Measurements from ENCODE around the gene CHAT.
A peak's percentile ranks its signal among the peaks of the same experiment; 100 is the strongest.

The CHAT gene

DNA sequence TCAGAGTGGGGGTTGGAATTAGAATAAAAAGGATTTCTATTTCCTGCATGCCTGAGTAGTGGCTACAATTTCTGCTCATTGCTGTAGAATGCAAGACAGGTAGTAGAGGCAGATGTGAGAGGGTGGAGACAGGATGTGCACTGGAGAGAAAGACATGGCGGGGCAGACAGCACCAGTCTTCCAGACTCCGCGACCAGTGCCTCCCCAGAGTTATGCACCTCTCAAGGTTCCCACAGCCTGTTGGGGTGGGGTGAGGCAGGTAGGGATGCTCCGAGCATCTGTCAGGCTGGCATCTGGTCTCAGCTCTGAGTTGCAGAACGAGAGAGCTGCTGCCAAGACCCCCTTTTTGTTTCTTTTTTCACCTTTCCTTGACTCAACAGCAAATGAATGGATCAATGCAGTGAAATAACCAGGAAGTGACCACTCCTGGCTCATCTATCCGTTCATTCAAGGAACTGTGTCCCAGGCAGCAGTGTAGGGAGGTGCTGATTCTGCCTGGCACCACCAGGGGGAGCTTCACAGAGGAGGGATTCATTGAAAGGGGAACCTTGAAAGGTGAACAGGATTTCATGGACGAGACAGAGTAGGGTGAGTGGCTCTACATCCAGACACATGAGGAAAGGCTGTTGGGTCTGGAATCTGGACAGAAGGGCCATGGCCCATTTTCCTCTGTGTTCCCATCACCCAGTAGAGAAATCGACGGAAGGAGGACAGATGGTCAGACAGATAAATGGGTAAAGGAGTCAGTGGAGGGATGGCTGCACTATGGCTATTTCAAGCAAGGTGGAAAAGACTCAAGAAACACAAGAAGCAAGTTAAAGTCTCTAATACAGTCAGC is 20.9 kb upstream of the CHAT start:
- peak; percentile 47 for DNase-seq (ENCODE audit: low read depth)
- H3K4me3 ChIP-seq (ENCODE audit: low read length), result no peak overlapping the region
- TF ChIP-seq, protein P1, sequence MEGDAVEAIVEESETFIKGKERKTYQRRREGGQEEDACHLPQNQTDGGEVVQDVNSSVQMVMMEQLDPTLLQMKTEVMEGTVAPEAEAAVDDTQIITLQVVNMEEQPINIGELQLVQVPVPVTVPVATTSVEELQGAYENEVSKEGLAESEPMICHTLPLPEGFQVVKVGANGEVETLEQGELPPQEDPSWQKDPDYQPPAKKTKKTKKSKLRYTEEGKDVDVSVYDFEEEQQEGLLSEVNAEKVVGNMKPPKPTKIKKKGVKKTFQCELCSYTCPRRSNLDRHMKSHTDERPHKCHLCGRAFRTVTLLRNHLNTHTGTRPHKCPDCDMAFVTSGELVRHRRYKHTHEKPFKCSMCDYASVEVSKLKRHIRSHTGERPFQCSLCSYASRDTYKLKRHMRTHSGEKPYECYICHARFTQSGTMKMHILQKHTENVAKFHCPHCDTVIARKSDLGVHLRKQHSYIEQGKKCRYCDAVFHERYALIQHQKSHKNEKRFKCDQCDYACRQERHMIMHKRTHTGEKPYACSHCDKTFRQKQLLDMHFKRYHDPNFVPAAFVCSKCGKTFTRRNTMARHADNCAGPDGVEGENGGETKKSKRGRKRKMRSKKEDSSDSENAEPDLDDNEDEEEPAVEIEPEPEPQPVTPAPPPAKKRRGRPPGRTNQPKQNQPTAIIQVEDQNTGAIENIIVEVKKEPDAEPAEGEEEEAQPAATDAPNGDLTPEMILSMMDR (conservative IDR thresholded peaks at IDR 0.05; ENCODE audit: low read length), result peak; percentile 99

- no peak overlapping the region for H3K4me3 ChIP-seq (ENCODE audit: low read length)
- TF ChIP-seq, protein P1 (conservative IDR thresholded peaks at IDR 0.05; ENCODE audit: low read length), result no peak
- DNase-seq (ENCODE audit: low read depth), result no peak
Measured at GRCh38 chr10:49593564-49593875, 20.3 kb upstream of the CHAT start.

- no peak for DNase-seq (ENCODE audit: low read depth)
- TF ChIP-seq, protein P1 (conservative IDR thresholded peaks at IDR 0.05; ENCODE audit: low read length), result no peak; the same call in 1 of the 2 replicates
- H3K4me3 ChIP-seq (ENCODE audit: low read length), result no peak overlapping the region
Measured at GRCh38 chr10:49593998-49594397, 19.8 kb upstream of the CHAT start.

DNA sequence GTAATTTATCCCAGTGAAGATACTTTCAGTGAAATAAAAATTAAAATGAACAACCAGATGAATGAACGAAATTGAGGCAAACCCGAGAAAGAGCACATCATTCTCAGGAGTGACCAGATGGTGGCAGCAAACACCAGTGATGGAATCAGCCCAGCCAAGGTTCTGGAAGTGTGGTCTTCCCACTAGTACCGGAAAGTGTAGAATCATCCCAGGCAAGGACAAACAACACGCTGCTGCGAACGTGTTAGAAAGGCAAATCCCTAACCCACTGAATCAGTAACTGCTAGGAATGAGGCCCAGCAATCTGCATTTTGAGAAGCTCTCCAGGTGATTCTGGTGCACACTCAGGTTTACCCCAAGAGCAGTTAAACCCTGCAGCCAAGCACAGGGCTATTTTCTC is 19.2 kb upstream of the CHAT start:
- peak; percentile 59 for DNase-seq (ENCODE audit: low read depth)
- TF ChIP-seq, protein P1 (conservative IDR thresholded peaks at IDR 0.05; ENCODE audit: low read length), result peak; percentile 97
- no peak overlapping the region for H3K4me3 ChIP-seq (ENCODE audit: low read length)

- DNase-seq (ENCODE audit: low read depth), result no peak
- TF ChIP-seq, protein P1 (conservative IDR thresholded peaks at IDR 0.05; ENCODE audit: low read length), result no peak
- no peak overlapping the region for H3K4me3 ChIP-seq (ENCODE audit: low read length)
Measured at GRCh38 chr10:49595003-49595712, 18.7 kb upstream of the CHAT start.

GRCh38 chr10:49595713-49596492 is 17.9 kb upstream of the CHAT start:
- no peak overlapping the region for H3K4me3 ChIP-seq (ENCODE audit: low read length)
- TF ChIP-seq, protein P1 (conservative IDR thresholded peaks at IDR 0.05; ENCODE audit: low read length), result no peak
- peak; percentile 15 for DNase-seq (ENCODE audit: low read depth)

Measured in AG10803 (cell line).